Right forelimb (tissue), 1 donor: ENCODE results near the gene CCDC69.
"Not testable (repeated sequence)": the region's sequence is repeated elsewhere in the genome, so short reads cannot be mapped to it uniquely, and the experiment has no call there.

Experiments
- DNase-seq: peaks from one replicate; pipeline ENCODE4 v3.0.0-alpha.2; 2018

The CCDC69 gene, protein sequence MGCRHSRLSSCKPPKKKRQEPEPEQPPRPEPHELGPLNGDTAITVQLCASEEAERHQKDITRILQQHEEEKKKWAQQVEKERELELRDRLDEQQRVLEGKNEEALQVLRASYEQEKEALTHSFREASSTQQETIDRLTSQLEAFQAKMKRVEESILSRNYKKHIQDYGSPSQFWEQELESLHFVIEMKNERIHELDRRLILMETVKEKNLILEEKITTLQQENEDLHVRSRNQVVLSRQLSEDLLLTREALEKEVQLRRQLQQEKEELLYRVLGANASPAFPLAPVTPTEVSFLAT

GRCh38 chr5:151223447-151224264 is at the start of gene CCDC69:
TSS of gene CCDC69 (minus strand) at chr5:151224092. CDS start at chr5:151223970, 122 bp downstream.
- DNase-seq, result peak; percentile 84

DNA sequence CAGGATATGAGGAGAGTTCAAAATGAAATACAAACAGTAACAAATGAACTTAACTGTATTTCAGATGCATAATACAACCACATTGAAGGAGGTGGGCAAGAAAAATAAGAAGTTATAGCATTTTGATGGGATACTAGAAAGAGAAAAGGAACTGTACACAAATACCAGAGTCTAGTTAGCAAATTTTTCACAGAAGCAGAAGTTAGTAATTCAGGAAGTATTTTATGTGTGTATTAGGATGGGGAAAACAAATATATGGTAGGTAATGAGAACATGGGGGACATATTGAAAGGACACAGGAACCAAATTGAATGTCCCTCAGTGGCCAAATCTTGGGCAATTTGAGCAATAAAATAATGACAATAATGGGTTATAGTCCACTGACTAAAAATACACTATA is 47.4 kb upstream of the CCDC69 start:
- no peak for DNase-seq

DNA sequence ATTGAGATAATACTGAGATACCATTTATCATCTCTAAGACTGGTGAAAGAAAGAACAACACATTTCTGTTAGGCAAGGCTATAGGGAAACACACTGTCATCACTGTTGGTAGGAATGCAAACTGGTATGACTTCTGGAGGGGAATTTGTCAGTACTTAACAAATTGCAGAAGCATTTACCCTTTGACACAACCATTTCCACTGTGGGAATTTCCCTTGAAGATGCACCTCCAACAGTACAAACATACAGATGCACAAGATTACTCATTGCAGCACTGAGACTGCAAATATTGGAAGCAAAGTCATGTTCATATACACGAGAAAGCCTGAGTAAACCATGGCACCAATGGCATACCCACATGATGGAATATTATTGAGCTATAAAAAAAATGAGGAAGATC is 46.7 kb upstream of the CCDC69 start:
- no peak for DNase-seq

GRCh38 chr5:151267491-151268260 is 43.8 kb upstream of the CCDC69 start:
- no peak for DNase-seq

GRCh38 chr5:151264113-151264512 is 40.2 kb upstream of the CCDC69 start:
- no peak for DNase-seq

DNA sequence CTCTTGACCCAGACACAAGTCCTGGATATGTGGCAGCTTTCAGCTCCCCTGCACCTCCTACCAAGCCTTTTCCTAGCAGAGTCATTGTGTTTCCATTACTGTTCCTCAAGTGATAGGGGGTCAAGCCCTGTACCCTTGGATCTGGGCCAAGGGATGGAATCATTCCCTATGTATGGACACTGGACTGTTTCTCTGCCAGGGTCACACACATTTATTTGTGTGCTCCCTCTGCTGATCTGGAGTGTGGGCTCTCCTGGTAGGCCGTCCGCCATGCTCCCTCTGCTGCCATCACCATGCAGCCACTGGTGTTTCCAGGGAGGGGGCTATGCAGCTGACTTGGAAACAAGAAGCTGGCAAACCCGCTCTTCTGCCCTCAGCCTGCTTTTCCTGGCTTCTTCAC is 38.6 kb upstream of the CCDC69 start:
- no peak for DNase-seq

DNA sequence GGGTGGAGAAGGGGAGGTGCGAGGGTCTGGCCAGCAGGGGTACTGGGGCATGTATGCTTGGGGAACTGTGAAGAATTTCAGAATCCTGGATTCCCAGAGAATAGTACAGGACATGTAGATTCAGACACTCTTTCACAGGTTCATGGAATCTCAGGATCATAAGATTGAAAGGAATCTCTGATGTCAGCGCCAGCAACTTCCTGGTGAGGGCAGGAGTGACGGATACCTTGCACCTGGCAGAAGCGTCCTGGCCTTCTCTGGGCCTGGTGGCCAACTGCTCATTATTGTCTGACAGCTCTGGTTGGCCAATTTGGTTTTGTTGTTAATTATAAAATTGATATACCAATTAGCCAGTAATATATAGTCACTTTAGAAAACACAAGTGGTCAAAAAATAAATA is 36.0 kb upstream of the CCDC69 start:
- DNase-seq, result no peak

GRCh38 chr5:151258816-151259215 is 34.9 kb upstream of the CCDC69 start:
- no peak for DNase-seq

GRCh38 chr5:151258201-151258611 is 34.3 kb upstream of the CCDC69 start:
- DNase-seq, result no peak

DNA sequence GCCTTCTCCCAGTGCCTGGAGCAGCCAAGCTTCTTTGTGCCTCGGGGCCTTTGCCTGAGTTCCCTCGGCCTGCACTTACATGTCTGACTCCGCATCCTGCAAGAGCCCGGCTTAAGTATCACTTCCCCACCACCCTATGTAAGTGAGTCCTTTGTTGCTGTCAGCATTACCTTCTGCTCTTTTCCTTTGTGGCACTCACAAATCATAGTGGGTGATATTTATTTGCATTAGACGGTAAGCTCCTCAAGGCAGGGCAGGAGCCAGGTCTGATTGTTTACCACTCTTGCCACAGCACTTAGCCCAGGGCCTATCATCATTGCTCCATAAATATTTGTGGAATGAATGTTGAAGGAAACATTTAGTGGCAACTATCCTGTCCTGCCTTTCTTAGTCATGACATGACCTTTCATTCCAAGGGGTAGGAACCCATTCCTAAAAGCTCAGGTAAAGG is 33.9 kb upstream of the CCDC69 start:
- no peak for DNase-seq

DNA sequence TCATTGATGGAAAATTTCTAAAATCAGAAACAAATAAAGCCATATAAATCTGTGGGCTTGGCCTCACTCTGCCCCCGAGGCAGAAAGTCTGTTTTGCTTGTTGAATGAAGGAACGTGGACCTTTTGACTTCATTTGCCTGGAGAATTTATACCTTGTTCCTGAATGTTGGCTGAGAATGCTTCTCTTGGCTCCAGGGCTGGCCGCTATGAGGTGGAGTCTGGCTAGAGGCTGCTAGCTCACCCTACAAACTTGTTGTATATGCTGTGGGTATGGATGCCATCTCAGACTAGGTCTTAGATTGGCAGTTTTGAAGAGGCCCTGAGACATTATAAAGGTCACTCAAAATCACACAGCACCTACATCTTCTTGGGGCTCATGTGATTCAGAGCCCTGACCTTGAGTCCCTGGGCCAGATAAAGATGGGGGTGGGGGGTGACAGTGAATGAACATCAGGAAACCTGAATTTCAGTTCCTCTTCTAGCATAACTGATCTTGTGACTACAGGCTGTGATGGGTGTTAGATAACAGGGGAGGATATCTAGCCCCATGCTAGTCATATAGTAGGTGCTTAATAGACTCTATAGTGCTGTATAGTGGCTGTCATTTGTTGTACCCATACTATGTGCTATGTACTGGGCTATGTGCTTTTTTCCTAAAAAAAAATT is 31.9 kb upstream of the CCDC69 start:
- DNase-seq, result no peak

DNA sequence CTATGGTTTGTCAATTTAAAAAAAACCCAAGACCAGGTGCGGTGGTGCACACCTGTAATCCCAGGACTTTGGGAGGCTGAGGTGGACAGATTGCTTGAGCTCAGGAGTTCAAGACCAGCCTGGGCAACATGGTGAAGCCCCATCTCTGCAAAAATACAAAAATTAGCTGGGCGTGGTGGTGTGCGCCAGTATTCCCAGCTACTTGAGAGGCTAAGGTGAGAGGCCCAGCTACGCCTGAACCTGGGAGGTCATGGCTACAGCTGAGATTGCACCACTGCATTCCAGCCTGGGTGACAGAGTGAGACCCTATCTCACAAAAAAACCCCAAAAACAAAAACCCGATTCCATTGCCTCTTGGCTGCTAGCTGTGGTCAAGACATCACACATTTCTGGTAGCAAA is 31.1 kb upstream of the CCDC69 start:
- DNase-seq, result not testable (repeated sequence)

DNA sequence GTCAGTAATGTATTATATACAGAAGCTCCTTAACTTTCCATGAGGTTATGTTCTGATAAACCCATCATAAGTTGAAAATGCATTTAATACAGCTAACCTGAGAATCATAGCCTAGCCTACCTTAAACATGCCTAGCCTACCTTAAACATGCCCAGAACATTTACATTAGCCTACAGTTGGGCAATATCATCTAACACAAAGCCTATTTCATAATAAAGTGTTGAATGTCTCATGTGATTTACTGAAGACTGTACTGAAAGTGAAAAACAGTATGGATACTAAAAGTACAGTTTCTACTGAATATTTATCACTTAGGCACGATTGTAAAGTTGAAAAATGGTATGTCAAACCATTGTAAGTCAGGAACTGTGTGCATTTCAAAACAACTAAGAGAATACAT is 30.7 kb upstream of the CCDC69 start:
- DNase-seq, result no peak

GRCh38 chr5:151253605-151253950 is 29.7 kb upstream of the CCDC69 start:
- DNase-seq, result no peak

DNA sequence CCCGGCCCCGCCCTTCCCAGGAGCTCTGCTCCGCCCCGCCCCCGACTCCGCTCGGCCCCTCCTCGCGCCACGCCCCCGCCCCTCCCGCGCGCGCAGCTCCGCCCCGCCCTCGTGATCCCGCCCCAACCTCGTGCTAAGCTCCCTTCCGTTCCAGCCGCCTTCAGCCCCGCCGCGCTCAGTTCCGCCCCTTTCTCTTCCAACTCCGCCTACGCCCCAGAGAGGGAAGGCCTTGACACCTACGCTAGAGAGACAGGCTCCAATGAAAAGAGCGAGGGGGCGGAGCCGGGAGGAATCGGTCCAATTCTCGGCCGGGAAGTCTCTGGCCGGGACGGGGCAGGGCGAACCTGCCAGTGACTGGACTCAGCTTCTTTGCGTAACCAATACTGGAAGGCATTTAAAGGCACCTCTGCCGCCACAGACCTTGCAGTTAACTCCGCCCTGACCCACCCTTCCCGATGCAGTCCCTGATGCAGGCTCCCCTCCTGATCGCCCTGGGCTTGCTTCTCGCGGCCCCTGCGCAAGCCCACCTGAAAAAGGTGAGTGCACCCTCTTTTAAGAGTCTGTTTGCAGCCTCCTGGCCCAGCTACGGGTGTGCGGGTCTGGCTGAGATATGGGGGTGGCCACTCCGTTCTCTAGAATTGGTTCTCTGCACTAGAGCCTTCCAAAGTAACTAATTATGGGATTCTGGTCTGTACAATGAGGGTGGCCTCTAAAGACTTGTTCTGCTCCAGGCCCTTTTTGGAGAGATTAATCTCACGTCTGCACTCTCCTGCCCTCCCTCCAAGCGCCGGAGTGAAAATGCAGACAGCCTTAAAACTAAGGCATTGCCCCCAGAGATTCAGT is 29.1 kb upstream of the CCDC69 start, which contains the start of gene GM2A:
Gene GM2A, plus strand, starts transcription at position 424 of the 843 bp plus-strand sequence. Its CDS starts 32 bp downstream, at position 456.
- DNase-seq, result peak; percentile 99

DNA sequence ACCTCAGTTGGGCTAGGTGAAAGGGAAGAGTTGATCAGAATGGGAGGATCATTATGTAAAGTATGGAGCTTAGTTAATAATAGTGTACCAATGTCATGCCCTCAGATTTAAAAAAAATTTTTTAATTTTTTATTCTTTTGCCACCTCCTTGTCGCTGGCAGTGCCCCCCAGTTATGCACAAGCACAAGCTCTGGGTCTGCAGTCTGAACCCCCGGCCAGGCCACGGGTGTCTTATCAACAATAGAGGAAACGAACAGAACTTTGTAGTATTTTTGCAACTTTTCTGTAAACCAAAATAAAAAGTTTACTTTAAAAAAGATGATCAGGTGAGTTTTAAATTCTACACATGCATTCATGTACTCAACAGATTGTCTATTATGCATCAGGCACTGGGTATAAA is 27.7 kb upstream of the CCDC69 start:
- DNase-seq, result no peak

DNA sequence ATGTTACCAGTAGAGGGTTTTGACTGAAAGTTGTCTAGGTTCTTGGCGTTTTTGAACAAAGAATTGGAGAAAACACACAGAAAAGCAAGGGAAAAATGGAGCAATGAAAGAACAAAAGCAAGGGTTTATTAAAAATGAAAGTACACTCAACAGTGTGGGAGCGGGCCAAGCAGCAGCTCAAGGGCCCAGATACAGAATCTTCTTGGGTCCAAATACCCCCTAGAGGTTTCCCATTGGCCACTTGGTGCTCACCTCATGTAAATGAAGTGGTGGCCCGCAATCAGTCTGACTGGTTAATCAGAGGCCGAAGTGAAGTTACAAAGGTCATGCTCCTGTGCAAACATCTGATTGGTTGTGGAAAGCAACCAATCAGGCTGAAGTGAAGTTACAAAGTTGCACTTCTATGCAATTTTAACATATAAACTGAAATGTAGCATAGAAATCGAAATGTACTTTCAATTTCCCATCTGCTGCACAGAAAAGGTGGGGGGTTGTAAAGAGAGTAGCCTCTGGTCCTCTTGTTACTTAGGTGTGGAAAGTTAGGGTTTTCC is 27.2 kb upstream of the CCDC69 start:
- no peak for DNase-seq

DNA sequence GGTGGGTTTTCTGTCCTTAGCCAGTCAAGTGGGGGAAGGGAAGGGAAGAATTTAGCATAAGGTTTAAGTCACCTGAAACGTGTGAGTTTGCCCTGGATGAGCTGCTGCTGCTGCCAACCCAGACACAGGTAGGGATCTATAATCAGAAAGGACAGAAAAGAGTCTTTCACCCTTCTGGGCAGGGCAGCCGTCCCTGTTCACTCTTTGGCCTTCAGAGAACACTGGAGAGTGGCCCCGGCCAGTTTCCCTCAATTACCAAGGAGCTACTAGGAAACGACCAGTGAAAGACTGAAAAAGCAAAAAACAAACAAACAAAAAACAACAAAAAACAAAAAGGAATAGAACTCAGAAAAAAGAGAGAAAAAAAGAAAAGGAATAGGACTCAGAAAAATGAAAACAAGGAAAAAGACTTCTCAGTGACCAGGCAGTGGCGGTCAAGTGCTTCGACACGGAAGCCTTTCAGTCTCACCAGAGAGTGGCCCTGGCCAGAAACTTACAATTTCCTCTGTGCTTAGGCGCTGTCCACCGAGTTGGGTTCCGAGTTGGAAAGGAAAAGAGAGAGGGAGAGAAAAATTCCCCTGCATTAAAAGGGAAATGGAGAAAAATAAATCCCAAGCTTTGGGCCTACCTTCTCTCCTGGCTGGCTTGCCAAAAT is 26.6 kb upstream of the CCDC69 start:
- DNase-seq, result no peak

DNA sequence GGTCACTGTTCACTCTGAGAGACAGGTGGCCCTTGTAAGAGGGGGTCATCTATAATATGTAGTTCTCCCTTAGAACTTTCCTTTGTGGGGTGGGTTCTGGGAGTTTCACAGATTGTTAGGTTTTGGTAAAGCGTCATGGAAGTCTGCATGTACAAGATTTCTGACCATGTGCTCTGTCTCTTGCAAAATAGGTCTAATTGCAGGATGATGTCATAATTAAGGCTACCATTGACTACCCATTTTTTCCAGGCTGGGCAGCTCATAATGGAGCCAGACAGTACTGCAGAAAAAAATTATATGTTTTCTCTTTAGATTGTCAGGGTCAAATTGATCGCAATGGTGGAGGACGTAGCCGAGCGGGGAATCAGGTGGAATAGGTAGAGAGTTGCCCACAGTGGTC is 25.4 kb upstream of the CCDC69 start:
- DNase-seq, result no peak

DNA sequence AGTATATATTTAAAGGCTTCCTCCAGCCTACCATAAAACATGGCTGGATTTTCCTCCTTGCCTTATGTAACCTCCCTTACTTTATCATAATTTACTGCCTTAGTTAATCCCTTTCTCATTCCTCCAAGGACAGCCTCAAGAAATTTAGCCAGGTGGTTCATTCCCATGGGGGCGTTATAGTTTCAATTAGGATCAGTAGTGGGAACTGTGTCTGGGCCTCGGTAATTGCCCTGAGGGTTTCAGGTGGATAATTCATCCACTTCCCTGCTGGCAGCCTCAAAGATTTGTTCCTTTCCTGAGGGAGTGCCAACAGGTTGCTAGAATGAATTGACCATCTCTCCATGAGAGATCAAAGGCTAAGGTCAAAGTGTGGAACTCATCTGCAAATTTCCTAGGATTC is 24.8 kb upstream of the CCDC69 start:
- no peak for DNase-seq

DNA sequence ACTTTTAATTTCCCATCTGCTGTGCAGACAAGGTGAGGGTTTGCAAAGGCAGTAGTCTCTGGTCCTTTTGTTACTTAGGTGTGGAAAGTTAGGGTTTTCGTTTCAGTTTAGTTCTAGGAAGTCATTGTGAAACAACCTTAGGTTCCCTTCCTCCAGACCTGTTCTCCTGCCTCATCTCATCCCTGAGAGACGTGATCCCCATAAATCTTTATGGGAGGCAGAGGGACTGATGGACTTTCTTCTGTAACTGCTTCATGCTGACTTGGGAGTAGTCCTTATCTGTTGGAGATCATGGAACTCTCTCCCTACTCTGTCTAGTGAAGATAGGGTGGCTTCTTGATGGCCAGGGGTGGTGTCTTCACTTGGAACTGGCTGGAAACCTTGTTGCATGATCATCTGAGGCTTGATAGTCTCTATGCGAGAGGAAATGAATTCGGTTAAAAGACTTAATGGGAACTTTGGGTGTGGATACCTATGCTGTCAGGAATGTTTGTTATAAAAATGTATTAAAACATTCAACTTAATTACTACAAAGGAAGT is 21.9 kb upstream of the CCDC69 start:
- no peak for DNase-seq
